ENCODE data around the gene CCDC24.

The CCDC24 gene

DNA sequence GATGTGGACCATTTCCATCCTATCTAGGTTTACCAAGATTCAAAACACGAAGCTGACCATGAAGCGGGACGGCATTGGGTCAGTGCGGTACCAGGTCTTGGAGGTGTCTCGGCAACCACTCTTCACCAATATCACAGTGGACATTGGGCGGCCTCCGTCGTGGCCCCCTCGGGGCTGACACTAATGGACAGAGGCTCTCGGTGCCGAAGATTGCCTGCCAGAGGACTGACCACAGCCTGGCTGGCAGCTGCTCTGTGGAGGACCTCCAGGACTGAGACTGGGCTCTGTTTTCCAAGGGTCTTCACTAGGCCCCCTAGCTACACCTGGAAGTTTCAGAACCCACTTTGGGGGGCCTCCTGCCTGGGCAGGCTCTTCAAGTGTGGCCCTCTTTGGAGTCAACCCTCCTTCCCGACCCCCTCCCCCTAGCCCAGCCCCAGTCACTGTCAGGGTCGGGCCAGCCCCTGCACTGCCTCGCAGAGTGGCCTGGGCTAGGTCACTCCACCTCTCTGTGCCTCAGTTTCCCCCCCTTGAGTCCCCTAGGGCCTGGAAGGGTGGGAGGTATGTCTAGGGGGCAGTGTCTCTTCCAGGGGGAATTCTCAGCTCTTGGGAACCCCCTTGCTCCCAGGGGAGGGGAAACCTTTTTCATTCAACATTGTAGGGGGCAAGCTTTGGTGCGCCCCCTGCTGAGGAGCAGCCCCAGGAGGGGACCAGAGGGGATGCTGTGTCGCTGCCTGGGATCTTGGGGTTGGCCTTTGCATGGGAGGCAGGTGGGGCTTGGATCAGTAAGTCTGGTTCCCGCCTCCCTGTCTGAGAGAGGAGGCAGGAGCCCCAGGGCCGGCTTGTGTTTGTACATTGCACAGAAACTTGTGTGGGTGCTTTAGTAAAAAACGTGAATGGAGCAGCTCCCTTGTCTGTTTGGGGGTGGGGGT is 864 bp upstream of the CCDC24 start:
- no peak for TF ChIP-seq ZFX (IDR thresholded peaks at IDR 0.05)
- TF ChIP-seq, protein P1, sequence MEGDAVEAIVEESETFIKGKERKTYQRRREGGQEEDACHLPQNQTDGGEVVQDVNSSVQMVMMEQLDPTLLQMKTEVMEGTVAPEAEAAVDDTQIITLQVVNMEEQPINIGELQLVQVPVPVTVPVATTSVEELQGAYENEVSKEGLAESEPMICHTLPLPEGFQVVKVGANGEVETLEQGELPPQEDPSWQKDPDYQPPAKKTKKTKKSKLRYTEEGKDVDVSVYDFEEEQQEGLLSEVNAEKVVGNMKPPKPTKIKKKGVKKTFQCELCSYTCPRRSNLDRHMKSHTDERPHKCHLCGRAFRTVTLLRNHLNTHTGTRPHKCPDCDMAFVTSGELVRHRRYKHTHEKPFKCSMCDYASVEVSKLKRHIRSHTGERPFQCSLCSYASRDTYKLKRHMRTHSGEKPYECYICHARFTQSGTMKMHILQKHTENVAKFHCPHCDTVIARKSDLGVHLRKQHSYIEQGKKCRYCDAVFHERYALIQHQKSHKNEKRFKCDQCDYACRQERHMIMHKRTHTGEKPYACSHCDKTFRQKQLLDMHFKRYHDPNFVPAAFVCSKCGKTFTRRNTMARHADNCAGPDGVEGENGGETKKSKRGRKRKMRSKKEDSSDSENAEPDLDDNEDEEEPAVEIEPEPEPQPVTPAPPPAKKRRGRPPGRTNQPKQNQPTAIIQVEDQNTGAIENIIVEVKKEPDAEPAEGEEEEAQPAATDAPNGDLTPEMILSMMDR (conservative IDR thresholded peaks at IDR 0.05) = no peak
- peak overlapping the region; percentile 75 for H3K27ac ChIP-seq

DNA sequence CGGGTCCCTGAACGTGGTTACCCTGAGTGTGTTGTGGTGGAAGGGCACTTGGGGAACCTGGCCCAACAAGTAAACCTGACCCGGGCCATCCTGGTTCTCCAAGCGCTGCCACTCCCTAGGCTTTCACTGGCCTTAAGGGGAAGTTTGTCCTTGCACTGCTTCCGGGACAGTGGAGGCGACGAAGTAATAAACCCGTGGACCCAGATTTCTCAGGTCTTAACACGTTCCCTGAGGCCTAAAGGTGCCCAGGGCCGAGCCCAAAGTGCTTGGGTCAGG is 261 bp upstream of the CCDC24 start:
- peak overlapping the region; percentile 75 for H3K27ac ChIP-seq
- TF ChIP-seq ZFX (IDR thresholded peaks at IDR 0.05) = no peak
- TF ChIP-seq, protein P1 (conservative IDR thresholded peaks at IDR 0.05) = no peak

DNA sequence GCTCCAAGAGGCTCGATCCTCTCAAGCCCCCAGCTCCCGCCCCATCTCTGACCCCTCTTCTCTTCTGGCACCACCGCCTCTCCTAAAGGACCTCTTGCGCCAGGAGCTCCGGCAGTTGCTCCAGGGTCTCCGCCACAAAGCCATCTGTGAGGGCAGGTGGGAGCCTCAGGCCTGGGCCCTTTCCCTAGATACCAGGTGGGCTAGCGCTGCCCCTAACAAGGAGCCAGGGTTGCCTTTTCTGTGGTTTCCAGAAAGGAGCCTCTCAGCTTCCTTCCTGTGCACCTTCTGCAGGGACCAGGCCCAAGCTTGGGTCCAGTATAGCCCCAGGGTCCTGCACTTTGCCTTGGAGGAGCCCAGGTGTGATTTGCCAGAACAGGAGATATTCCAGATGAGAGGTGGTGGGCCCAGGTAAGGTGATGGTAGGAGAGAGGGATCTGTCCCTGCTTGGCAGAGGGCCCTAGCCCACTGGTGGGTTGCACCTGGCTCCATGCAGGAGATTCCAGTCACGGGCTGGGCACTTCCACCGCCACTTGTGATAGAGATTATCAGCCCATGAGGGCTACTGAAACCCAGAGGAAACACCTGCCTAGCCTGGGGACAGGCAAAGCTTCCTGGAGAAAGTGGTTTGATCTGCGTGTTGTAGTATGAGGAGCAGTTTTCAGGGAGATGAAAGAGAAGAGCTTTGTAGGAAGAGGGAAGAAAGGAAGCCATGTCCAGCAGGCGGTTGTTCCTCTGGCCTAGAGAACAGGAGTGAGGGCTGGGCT is 1.0 kb downstream of the CCDC24 start:
- peak overlapping the region; percentile 75 for H3K27ac ChIP-seq
- TF ChIP-seq, protein P1 (conservative IDR thresholded peaks at IDR 0.05) = no peak
- no peak for TF ChIP-seq ZFX (IDR thresholded peaks at IDR 0.05)

DNA sequence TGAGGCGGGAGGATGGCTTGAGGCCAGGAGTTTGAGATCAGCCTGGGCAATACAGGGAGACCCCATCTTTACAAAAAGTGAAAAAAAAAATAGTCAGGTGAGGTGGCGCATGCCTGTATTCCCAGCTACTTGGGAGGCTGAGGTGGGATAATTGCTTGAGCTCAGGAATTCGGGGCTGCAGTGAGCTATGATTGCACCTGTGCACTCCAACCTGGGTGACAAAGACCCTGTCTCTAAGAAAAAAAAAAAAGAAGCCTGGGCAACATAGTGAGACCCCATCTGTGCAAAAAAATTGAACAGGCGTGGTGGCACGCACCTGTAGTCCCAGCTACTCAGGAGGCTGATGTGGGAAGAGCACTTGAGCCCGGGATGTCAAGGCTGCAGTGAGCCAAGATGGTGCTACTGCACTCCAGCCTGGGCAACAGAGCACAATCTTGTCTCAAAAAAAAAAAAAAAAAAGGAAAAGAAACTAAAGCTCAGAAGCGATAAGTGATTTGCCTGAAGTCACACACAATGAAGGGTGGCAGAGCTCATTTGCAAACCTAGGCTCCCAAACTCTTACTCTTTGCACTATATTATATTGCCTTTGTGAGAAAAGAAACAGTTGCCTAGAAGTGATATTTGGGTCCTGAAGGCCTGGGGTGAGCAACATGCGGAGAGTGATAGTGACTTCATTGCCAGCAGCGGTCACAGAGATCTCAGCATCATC is 2.0 kb downstream of the CCDC24 start:
- no peak overlapping the region for H3K27ac ChIP-seq
- TF ChIP-seq, protein P1 (conservative IDR thresholded peaks at IDR 0.05) = no peak
- no peak for TF ChIP-seq ZFX (IDR thresholded peaks at IDR 0.05)

DNA sequence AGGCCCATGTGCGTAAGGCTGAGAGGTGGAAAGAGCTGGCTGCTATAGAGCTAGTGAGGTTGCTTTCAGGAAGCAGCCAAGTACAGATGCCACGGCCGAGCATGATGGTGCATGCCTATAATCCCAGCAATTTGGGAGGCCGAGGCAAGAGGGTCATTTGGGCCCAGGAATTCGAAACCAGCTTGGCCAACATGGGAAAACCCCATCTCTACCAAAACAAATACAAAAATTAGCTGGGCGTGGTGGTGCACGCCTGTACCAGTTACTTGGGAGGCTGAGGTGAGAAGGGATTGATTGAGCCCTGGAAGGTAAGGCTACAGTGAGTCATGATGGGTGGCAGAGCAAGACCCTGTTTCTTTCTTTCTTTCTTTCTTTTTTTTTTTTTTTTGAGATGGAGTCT is 2.7 kb downstream of the CCDC24 start:
- TF ChIP-seq, protein P1 (conservative IDR thresholded peaks at IDR 0.05) = no peak
- TF ChIP-seq ZFX (IDR thresholded peaks at IDR 0.05) = no peak
- H3K27ac ChIP-seq = no peak overlapping the region

DNA sequence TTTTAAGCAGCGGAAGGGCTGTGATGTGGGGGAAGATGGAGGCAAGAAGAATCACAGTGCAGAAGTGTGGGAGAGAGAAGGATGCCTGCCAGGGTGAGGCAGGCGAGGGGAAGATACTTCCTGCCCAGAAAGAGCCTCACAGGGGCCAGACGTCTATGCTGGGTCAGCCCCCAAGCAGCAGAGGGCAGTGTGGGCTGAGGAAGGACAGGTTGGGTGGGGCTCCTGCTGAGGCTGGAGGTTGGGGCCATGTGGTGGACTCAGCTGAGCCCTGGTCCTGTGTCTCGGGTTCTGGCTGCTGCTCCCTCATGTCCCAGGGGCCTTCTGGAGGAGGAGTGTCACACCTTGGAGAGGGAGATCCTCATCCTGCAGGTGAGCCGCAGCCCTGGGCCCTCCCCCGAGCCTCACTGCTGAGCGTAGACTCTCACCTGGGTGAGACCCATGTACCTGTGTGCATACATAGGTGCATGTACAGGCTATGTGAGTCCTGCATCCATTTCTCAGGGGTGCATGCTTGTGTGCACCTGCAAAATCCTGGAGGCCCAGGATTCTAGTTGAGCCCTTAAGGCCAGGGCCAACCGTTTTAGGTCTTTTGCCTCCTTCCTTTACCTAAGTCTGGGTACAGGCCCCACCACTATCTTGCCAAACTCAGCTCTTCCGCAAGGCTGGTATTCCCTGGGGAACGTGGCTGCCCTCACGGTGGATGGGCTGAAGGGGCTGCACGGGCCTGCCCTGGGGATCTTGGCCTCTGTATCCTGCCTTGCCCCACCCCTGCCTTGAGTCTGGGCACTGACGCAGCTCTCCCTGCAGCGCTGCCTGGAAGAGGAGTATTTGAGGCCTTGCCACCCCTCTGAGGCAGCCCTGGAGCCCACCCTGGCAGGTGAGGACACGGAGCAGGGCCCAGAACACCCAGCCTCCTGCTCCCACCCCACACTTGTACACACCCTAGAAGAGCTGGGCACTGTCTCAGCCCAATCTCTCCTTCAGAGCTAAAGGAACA is 3.7 kb downstream of the CCDC24 start:
- no peak overlapping the region for H3K27ac ChIP-seq
- TF ChIP-seq, protein P1 (conservative IDR thresholded peaks at IDR 0.05) = no peak; the same call in 1 of the 2 replicates
